IPS DF 6.9 (cell line): ENCODE measurements around the gene VAC14.

Source experiments
- DNase-seq: peaks from one replicate; pipeline ENCODE4 v3.0.0-alpha.2; 2013; ENCODE audit warnings: low read depth, low spot score
- H3K27ac ChIP-seq: one replicate; pipeline ENCODE4 v1.5.1; 2013; ENCODE audit warnings: low read length, control low read depth
- H3K27me3 ChIP-seq: 2 replicates; pipeline ENCODE4 v1.6.1; 2013; ENCODE audit warnings: mild to moderate bottlenecking, low read length; ENCODE audit not compliant: control insufficient read depth, insufficient read depth
- H3K36me3 ChIP-seq: 2 replicates; pipeline ENCODE4 v1.6.1; 2013; ENCODE audit warnings: low read length; ENCODE audit not compliant: control insufficient read depth, insufficient read depth
- H3K4me1 ChIP-seq: 2 replicates; pipeline ENCODE4 v1.6.1; 2013; ENCODE audit warnings: low read length; ENCODE audit not compliant: control insufficient read depth, insufficient read depth
- H3K4me3 ChIP-seq: 2 replicates; pipeline ENCODE4 v1.5.1; 2013; ENCODE audit warnings: mild to moderate bottlenecking, low read length
- H3K9me3 ChIP-seq: 2 replicates; pipeline ENCODE4 v1.6.1; 2013; ENCODE audit warnings: low read length, inconsistent platforms; ENCODE audit not compliant: control insufficient read depth, insufficient read depth
- WGBS: extraction: QIAGEN DNeasy Blood & Tissue Kit; methylation state at CpG from one replicate; pipeline ENCODE4 v1.1.7; 2013; ENCODE audit warnings: mixed read lengths, missing lambda C conversion rate; ENCODE audit not compliant: insufficient read length, insufficient coverage; 5-methylcytosine and 5-hydroxymethylcytosine counted together

Gene VAC14

GRCh38 chr16:70659953-70660671 is 140.8 kb downstream of the VAC14 start:
- peaks cover 6% of the 10 kb centered on the region for H3K36me3 ChIP-seq
- H3K27me3 ChIP-seq, result no peaks in the 10 kb centered on the region
- no peak overlapping the region for H3K27ac ChIP-seq
- no peak for DNase-seq
- H3K9me3 ChIP-seq, result no peaks in the 10 kb centered on the region
- WGBS, result no CpG with 5 or more reads among the region's 16 CpGs
- no peak overlapping the region for H3K4me3 ChIP-seq
- H3K4me1 ChIP-seq, result peaks cover 6% of the 10 kb centered on the region; the same call in 1 of the 2 replicates

GRCh38 chr16:70659546-70659945 is 141.4 kb downstream of the VAC14 start:
- H3K36me3 ChIP-seq, result 0 out of 2 replicates have a peak, but pooled peaks cover 2% of the 10 kb centered on the region
- peaks cover 6% of the 10 kb centered on the region; the same call in 1 of the 2 replicates for H3K4me1 ChIP-seq
- H3K27me3 ChIP-seq, result no peaks in the 10 kb centered on the region
- no peak for DNase-seq
- no peaks in the 10 kb centered on the region for H3K9me3 ChIP-seq
- H3K4me3 ChIP-seq, result no peak overlapping the region
- H3K27ac ChIP-seq, result no peak overlapping the region
- no CpG with 5 or more reads among the region's 12 CpGs for WGBS

GRCh38 chr16:70658921-70659320 is 142.0 kb downstream of the VAC14 start:
- WGBS, result no CpG with 5 or more reads among the region's 5 CpGs
- Histone ChIP-seq H3K36me3 (no peaks in the 10 kb centered on the region), H3K4me3 (no peak overlapping the region), H3K27ac (no peak overlapping the region), H3K27me3 (no peaks in the 10 kb centered on the region), H3K9me3 (no peaks in the 10 kb centered on the region), H3K4me1 (peaks cover 6% of the 10 kb centered on the region; the same call in 1 of the 2 replicates)
- no peak for DNase-seq

- Histone ChIP-seq H3K9me3 (no peaks in the 10 kb centered on the region), H3K4me3 (no peak overlapping the region), H3K4me1 (peaks cover 6% of the 10 kb centered on the region; the same call in 1 of the 2 replicates), H3K36me3 (no peaks in the 10 kb centered on the region), H3K27ac (no peak overlapping the region), H3K27me3 (no peaks in the 10 kb centered on the region)
- no CpG with 5 or more reads among the region's 7 CpGs for WGBS
- no peak for DNase-seq
These were observed 143.0 kb downstream of the VAC14 start for GRCh38 chr16:70657956-70658355.

GRCh38 chr16:70656712-70657263 is 144.2 kb downstream of the VAC14 start:
- H3K27ac ChIP-seq, result no peak overlapping the region
- H3K9me3 ChIP-seq, result no peaks in the 10 kb centered on the region
- DNase-seq, result no peak
- peaks cover 6% of the 10 kb centered on the region; the same call in 1 of the 2 replicates for H3K4me1 ChIP-seq
- H3K27me3 ChIP-seq, result no peaks in the 10 kb centered on the region
- WGBS, result no CpG with 5 or more reads among the region's 22 CpGs
- no peaks in the 10 kb centered on the region for H3K36me3 ChIP-seq
- no peak overlapping the region for H3K4me3 ChIP-seq

GRCh38 chr16:70656065-70656711 is 144.8 kb downstream of the VAC14 start:
- H3K4me3 ChIP-seq, result no peak overlapping the region
- no CpG with 5 or more reads among the region's 8 CpGs for WGBS
- no peak overlapping the region for H3K27ac ChIP-seq
- H3K36me3 ChIP-seq, result no peaks in the 10 kb centered on the region
- peaks cover 6% of the 10 kb centered on the region; the same call in 1 of the 2 replicates for H3K4me1 ChIP-seq
- DNase-seq, result no peak
- H3K27me3 ChIP-seq, result no peaks in the 10 kb centered on the region
- no peaks in the 10 kb centered on the region for H3K9me3 ChIP-seq

GRCh38 chr16:70653809-70654771 is 146.9 kb downstream of the VAC14 start:
- Histone ChIP-seq H3K4me1 (peaks cover 2% of the 10 kb centered on the region; the same call in 1 of the 2 replicates), H3K4me3 (no peak overlapping the region), H3K9me3 (no peaks in the 10 kb centered on the region), H3K36me3 (no peaks in the 10 kb centered on the region), H3K27ac (no peak overlapping the region), H3K27me3 (no peaks in the 10 kb centered on the region)
- DNase-seq, result peak; percentile 61
- WGBS, result no CpG with 5 or more reads among the region's 35 CpGs

- Histone ChIP-seq H3K27ac (no peak overlapping the region), H3K4me1 (peaks cover 2% of the 10 kb centered on the region; the same call in 1 of the 2 replicates), H3K27me3 (no peaks in the 10 kb centered on the region), H3K4me3 (no peak overlapping the region), H3K9me3 (no peaks in the 10 kb centered on the region), H3K36me3 (no peaks in the 10 kb centered on the region)
- DNase-seq, result no peak
- no CpG with 5 or more reads among the region's 4 CpGs for WGBS
These were observed 147.6 kb downstream of the VAC14 start for GRCh38 chr16:70653406-70653805.

GRCh38 chr16:70652322-70652721 is 148.6 kb downstream of the VAC14 start:
- H3K27me3 ChIP-seq, result no peaks in the 10 kb centered on the region
- DNase-seq, result no peak
- no peak overlapping the region for H3K4me3 ChIP-seq
- H3K27ac ChIP-seq, result no peak overlapping the region
- peaks cover 2% of the 10 kb centered on the region; the same call in 1 of the 2 replicates for H3K4me1 ChIP-seq
- no peaks in the 10 kb centered on the region for H3K9me3 ChIP-seq
- WGBS, result no CpG with 5 or more reads among the region's 2 CpGs
- H3K36me3 ChIP-seq, result no peaks in the 10 kb centered on the region

- no peak overlapping the region for H3K4me3 ChIP-seq
- H3K27ac ChIP-seq, result no peak overlapping the region
- H3K9me3 ChIP-seq, result no peaks in the 10 kb centered on the region
- no peaks in the 10 kb centered on the region for H3K27me3 ChIP-seq
- WGBS, result no CpG with 5 or more reads among the region's 3 CpGs
- DNase-seq, result no peak
- H3K4me1 ChIP-seq, result no peaks in the 10 kb centered on the region
- H3K36me3 ChIP-seq, result no peaks in the 10 kb centered on the region
These were observed 149.4 kb downstream of the VAC14 start for GRCh38 chr16:70651524-70651923.
